Mesendoderm (in vitro differentiated cells): ENCODE measurements around the gene CLMP. TPM values are rescaled to one million over a fixed set of nuclear protein-coding genes. Genes with fewer than 3 reads are reported as not detected.

Experiments used
- DNase-seq: peaks from one replicate; pipeline ENCODE4 v3.0.0; 2013
- H2AK5ac ChIP-seq: 2 replicates; pipeline ENCODE4 v1.6.1; 2013; ENCODE audit warnings: low read length, inconsistent platforms
- H2BK120ac ChIP-seq: 2 replicates; pipeline ENCODE4 v1.6.1; 2013; ENCODE audit warnings: low read depth, mild to moderate bottlenecking, low read length, moderate library complexity, mixed read lengths
- H2BK15ac ChIP-seq: replicated peaks from 2 replicates; pipeline ENCODE4 v1.6.1; 2013; ENCODE audit warnings: low read depth, mild to moderate bottlenecking, moderate library complexity
- H2BK5ac ChIP-seq: 2 replicates; pipeline ENCODE4 v1.6.1; 2013; ENCODE audit warnings: low read length, inconsistent platforms
- H3K18ac ChIP-seq: 2 replicates; pipeline ENCODE4 v1.6.1; 2013; ENCODE audit warnings: mild to moderate bottlenecking, low read length, mixed read lengths
- H3K23ac ChIP-seq: one replicate; pipeline ENCODE4 v1.6.1; 2013; ENCODE audit warnings: low read length
- H3K27ac ChIP-seq: 2 replicates; pipeline ENCODE4 v1.5.1; 2013; ENCODE audit warnings: low read depth, mild to moderate bottlenecking, inconsistent platforms, low read length, moderate library complexity
- H3K27me3 ChIP-seq: 2 replicates; pipeline ENCODE4 v1.6.1; 2013; ENCODE audit warnings: low read length, control low read depth, mild to moderate bottlenecking, inconsistent platforms; ENCODE audit not compliant: insufficient read depth, poor library complexity
- H3K36me3 ChIP-seq: 2 replicates; pipeline ENCODE4 v1.6.1; 2013; ENCODE audit warnings: low read length, inconsistent platforms; ENCODE audit not compliant: control insufficient read depth, insufficient read depth
- H3K4ac ChIP-seq: one replicate; pipeline ENCODE4 v1.6.1; 2013; ENCODE audit warnings: low read depth, mild to moderate bottlenecking, low read length, moderate library complexity
- H3K4me1 ChIP-seq: 2 replicates; pipeline ENCODE4 v1.6.1; 2013; ENCODE audit warnings: low read depth, low read length, inconsistent platforms; ENCODE audit not compliant: control insufficient read depth
- H3K4me2 ChIP-seq: 2 replicates; pipeline ENCODE4 v1.6.1; 2013; ENCODE audit warnings: low read length
- H3K4me3 ChIP-seq: 2 replicates; pipeline ENCODE4 v1.5.1; 2013; ENCODE audit warnings: mild to moderate bottlenecking, low read length
- H3K56ac ChIP-seq: one replicate; pipeline ENCODE4 v1.6.1; 2013; ENCODE audit warnings: low read length
- H3K79me1 ChIP-seq: 2 replicates; pipeline ENCODE4 v1.6.1; 2013; ENCODE audit warnings: low read length, inconsistent platforms
- H3K79me2 ChIP-seq: 2 replicates; pipeline ENCODE4 v1.6.1; 2013; ENCODE audit warnings: mild to moderate bottlenecking, low read length; ENCODE audit not compliant: control insufficient read depth, insufficient read depth
- H3K9ac ChIP-seq: 2 replicates; pipeline ENCODE4 v1.6.1; 2013; ENCODE audit warnings: low read length, inconsistent platforms
- H4K5ac ChIP-seq: one replicate; pipeline ENCODE4 v1.6.1; 2013; ENCODE audit warnings: low read length
- H4K8ac ChIP-seq: one replicate; pipeline ENCODE4 v1.6.1; 2013; ENCODE audit warnings: low read depth, mild to moderate bottlenecking, control low read depth, low read length, moderate library complexity
- WGBS: extraction: QIAGEN DNeasy Blood & Tissue Kit; methylation state at CpG from one replicate; pipeline ENCODE4 v1.1.7; 2013; ENCODE audit warnings: low lambda C conversion rate, missing lambda C conversion rate; ENCODE audit not compliant: insufficient coverage; ENCODE audit errors: extremely low coverage; 5-methylcytosine and 5-hydroxymethylcytosine counted together
- small RNA-seq: library from polyadenylated mRNA; stranded (forward); fragments of <200 nt; extraction: miRNeasy Mini kit (QIAGEN cat#:217004); gene quantifications from one replicate; pipeline ENCODE3, GENCODE V24; 2013; ENCODE audit not compliant: insufficient read depth

CLMP gene

GRCh38 chr11:123033895-123034294, 161.2 kb downstream of the CLMP start:
- no peak overlapping the region for H2BK120ac ChIP-seq
- H3K4me3 ChIP-seq: no peak overlapping the region
- no peak overlapping the region for H2AK5ac ChIP-seq
- no CpG with 5 or more reads among the region's 10 CpGs for WGBS
- no peak overlapping the region for H3K56ac ChIP-seq
- H3K4ac ChIP-seq: no peak overlapping the region
- H3K18ac ChIP-seq: no peak overlapping the region
- H2BK5ac ChIP-seq: no peak overlapping the region
- H3K36me3 ChIP-seq: no peaks in the 10 kb centered on the region
- H4K8ac ChIP-seq: no peak overlapping the region
- H3K27me3 ChIP-seq: no peaks in the 10 kb centered on the region
- H4K5ac ChIP-seq: no peak overlapping the region
- H3K27ac ChIP-seq: no peak overlapping the region
- no peaks in the 10 kb centered on the region for H3K79me2 ChIP-seq
- H3K79me1 ChIP-seq: no peaks in the 10 kb centered on the region
- H3K4me1 ChIP-seq: no peaks in the 10 kb centered on the region
- no peak overlapping the region for H3K4me2 ChIP-seq
- no peak overlapping the region for H3K23ac ChIP-seq
- no peak for DNase-seq
- no peak overlapping the region for H3K9ac ChIP-seq
- H2BK15ac ChIP-seq: no peak overlapping the region

- DNase-seq: no peak
- Histone ChIP-seq H3K9ac (no peak overlapping the region), H3K4me2 (no peak overlapping the region), H3K18ac (no peak overlapping the region), H3K27ac (no peak overlapping the region), H3K27me3 (peaks cover 2% of the 10 kb centered on the region), H3K79me1 (no peaks in the 10 kb centered on the region), H3K4ac (no peak overlapping the region), H2BK15ac (no peak overlapping the region), H3K79me2 (no peaks in the 10 kb centered on the region), H3K4me1 (no peaks in the 10 kb centered on the region), H4K5ac (no peak overlapping the region), H4K8ac (no peak overlapping the region), H3K4me3 (no peak overlapping the region), H3K23ac (no peak overlapping the region), H2BK120ac (no peak overlapping the region), H2BK5ac (no peak overlapping the region), H3K36me3 (no peaks in the 10 kb centered on the region), H3K56ac (no peak overlapping the region), H2AK5ac (no peak overlapping the region)
- WGBS: no CpG with 5 or more reads among the region's 4 CpGs
Observed at GRCh38 chr11:123030517-123030916, 164.5 kb downstream of the CLMP start.

GRCh38 chr11:123020968-123021367, 174.1 kb downstream of the CLMP start:
- Histone ChIP-seq H3K23ac (no peak overlapping the region), H3K9ac (no peak overlapping the region), H2BK120ac (no peak overlapping the region), H2BK5ac (no peak overlapping the region), H3K79me1 (no peaks in the 10 kb centered on the region), H4K5ac (no peak overlapping the region), H2AK5ac (no peak overlapping the region), H3K36me3 (no peaks in the 10 kb centered on the region), H3K56ac (no peak overlapping the region), H2BK15ac (no peak overlapping the region), H3K4me3 (no peak overlapping the region), H3K18ac (no peak overlapping the region), H3K27me3 (peaks cover 2% of the 10 kb centered on the region), H3K4ac (no peak overlapping the region), H3K4me2 (no peak overlapping the region), H3K4me1 (no peaks in the 10 kb centered on the region), H3K27ac (no peak overlapping the region), H4K8ac (no peak overlapping the region), H3K79me2 (no peaks in the 10 kb centered on the region)
- peak; percentile 84 for DNase-seq
- WGBS: no CpG with 5 or more reads among the region's 2 CpGs

Small RNA genes within 50 kb of the gene (small RNA-seq; reads per million reads assigned to genes)
- not detected for gene RPL31P47
- gene SNORD14C: not detected
- not detected for gene SNORD14D
- 569 reads per million, percentile 98 among the genes with 10 or more reads in this experiment for gene SNORD14E
